Left hindlimb (tissue), 1 donor: ENCODE results near the gene MOK.
A peak's percentile ranks its signal among the peaks of the same experiment; 100 is the strongest.
"Not testable (repeated sequence)": the region's sequence is repeated elsewhere in the genome, so short reads cannot be mapped to it uniquely, and the experiment has no call there.

Source experiments
- DNase-seq: peaks from one replicate; pipeline ENCODE4 v3.0.0-alpha.2; 2018

MOK gene

GRCh38 chr14:102243795-102244194 is 61.2 kb downstream of the MOK start:
- not testable (repeated sequence) for DNase-seq

- no peak for DNase-seq
These were observed 63.8 kb downstream of the MOK start for GRCh38 chr14:102241147-102241546.

GRCh38 chr14:102240481-102240880 is 64.5 kb downstream of the MOK start:
- not testable (repeated sequence) for DNase-seq

GRCh38 chr14:102239231-102239630 is 65.7 kb downstream of the MOK start:
- no peak for DNase-seq

DNA sequence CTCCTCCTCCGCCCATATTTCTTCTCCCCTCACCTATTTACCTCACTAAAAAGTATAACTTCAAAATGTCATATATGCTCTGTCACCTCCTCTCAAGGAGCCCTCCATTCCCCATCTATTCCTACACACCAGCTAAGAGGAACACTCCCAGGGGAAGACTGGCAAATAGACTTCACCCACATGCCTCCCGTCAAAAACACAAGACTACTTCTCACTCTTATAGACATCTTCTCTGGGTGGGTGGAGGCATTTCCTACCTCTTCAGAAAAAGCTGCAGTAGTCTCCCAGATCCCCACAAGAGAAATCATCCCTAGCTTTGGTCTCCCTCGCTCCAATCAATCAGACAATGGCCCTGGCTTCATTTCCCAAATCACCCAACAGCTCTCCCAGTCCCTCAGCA is 66.2 kb downstream of the MOK start:
- no peak for DNase-seq

DNA sequence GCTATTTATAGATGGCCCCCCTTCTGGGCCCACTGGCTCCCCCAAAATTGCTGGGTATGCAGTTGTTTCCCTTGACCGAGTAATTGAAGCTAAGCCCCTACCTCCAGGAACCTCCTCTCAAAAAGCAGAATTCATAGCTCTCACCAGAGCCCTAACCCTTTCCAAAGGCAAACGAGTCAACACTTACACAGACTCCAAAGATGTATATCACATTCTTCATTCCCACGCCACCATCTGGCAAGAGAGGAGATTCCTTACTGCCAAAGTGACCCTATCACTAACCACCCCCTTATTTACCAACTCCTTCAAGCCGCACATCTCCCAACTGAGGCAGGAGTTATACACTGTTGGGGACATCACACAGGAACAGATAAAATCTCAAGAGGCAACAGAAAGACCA is 66.8 kb downstream of the MOK start:
- no peak for DNase-seq

- no peak for DNase-seq
These were observed 68.9 kb downstream of the MOK start for GRCh38 chr14:102236026-102236425.

GRCh38 chr14:102235275-102235897 is 69.6 kb downstream of the MOK start:
- DNase-seq = peak; percentile 77

GRCh38 chr14:102234331-102235264 is 70.4 kb downstream of the MOK start:
- DNase-seq = no peak

GRCh38 chr14:102233081-102233480 is 71.9 kb downstream of the MOK start:
- DNase-seq = no peak

DNA sequence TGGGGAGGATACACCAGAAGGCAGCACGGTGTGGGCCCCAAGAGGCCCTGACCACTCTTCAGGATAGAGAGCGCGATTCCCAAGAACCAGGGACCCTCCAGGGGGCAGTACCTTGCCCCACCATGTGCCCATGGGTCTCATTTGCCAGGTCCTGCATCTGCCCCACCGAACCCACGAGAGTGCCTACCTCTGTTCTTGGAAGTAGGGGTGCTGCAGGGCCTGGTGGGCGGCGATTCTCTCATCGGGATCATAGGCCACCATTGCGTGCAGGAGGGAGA is 72.7 kb downstream of the MOK start:
- DNase-seq = no peak

GRCh38 chr14:102231476-102232347 is 73.3 kb downstream of the MOK start:
- DNase-seq = no peak

- no peak for DNase-seq
These were observed 74.3 kb downstream of the MOK start for GRCh38 chr14:102230481-102231210.

DNA sequence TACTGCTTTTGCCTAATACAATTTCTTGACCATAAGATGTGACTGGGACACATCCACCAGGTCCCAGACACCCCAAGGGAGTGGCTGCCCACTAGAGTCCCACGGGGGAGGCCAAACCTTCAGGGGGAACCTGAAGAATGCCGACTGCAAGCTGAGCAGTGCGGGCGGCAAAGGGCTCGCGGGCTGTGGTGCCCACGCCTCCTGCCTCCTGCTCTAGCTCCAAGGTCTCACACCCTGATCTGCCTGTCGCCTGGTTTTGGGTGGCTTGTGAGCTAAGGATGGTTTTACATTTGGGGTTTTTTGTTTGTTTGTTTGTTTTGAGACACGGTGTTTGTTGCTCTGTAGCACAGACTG is 75.2 kb downstream of the MOK start:
- DNase-seq = no peak

DNA sequence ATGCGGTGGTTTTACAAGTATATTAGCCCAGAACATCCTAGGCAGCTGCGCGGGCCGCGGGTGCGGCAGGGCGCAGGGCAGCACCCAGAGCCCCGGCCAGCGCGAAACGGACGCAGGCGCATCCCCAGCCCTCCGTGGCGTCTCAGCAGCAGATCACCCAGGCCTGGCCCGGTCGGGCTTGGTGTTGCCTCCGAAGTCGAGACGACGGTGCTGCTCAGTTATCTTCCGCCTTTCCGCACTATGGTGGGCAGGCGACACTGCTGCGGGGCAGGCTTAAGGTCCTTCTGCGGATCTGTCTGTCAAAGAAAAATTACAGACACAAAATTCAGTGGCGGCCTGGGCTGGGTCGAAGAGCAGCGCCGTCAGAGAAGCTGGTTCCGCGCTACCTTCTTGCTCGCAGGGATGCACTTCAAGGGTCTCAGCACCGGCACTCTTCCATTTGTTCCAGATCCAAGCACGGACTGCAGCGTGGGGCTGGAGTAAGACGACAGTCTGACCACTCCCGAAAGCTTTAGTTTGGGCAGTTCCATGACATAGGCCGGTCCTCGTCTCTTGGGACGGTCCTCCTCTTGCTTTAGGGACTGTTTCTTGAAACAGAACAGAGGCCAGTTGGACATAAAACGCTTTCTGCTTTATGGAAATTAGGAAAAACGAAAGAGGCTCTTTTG is 75.8 kb downstream of the MOK start:
- DNase-seq = no peak

DNA sequence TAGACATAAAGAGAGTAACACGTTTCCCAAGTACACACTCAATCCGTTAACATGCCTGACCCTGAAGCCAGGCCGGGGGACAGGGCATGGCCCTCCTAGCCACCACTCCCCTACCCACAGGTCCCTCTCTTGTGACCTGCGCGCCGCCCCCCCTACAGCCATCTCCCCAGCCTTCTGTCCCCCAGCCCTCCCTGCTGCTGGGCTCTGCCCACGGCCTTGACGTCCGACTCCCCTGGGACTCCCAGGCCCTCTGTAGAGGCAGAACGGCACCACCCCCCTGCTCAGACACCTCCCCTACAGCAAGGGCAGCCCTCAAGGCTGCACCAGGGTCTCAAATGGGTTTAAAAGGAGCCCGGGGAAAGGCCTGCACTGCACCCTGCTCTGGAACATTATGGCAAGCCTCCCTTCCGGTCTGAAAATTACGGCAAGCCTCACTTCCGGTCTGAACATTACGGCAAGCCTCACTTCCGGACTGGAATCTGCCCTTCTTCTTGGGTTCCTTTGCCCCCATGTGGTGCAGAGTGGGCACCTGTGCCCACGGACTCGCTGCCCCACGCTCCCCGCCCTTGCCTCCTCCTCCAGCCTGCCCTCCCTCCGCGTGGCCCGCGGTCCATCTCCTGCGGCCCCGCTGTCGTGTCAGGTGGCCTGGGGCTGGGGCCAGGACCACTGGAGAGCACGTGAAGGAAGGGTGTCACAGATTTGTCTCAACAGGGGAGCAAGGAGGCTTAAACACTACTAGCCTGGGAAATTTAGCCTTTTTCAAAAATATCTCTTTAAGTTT is 77.6 kb downstream of the MOK start:
- no peak for DNase-seq

- no peak for DNase-seq
These were observed 78.4 kb downstream of the MOK start for GRCh38 chr14:102226356-102227125.

DNA sequence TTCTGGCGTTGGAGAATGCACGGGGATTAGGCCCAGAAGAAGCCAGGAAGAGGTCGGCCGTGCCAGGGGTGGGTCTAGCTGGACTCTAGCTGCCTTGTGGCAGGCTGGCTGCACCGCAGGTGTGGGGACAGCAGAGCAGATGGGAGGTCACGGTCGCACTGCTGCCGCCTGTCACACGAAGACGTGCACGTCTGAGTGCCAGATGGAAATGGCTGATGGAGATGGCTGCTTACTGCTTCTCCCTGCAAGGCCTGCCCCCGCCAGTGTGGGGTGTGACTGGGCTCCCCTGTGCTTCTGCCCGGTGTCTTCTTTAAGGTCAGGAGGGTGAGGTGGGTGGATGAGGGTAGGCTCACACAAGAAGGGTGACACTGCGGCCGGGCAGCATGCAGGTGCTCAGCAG is 79.0 kb downstream of the MOK start:
- no peak for DNase-seq

GRCh38 chr14:102225386-102225785 is 79.6 kb downstream of the MOK start:
- no peak for DNase-seq

GRCh38 chr14:102223682-102224081 is 81.3 kb downstream of the MOK start:
- no peak for DNase-seq

- DNase-seq = no peak
These were observed 82.2 kb downstream of the MOK start for GRCh38 chr14:102222751-102223150.
